IPS-18a (cell line): ENCODE measurements around the gene RGL3.
"Not testable (repeated sequence)": the region's sequence is repeated elsewhere in the genome, so short reads cannot be mapped to it uniquely, and the experiment has no call there.

Experiments used
- H3K27ac ChIP-seq: one replicate; pipeline ENCODE4 v1.5.1; 2013; ENCODE audit warnings: low read length
- H3K27me3 ChIP-seq: one replicate; pipeline ENCODE4 v1.6.1; 2013; ENCODE audit warnings: mild to moderate bottlenecking, low read length; ENCODE audit not compliant: control insufficient read depth, insufficient read depth
- H3K36me3 ChIP-seq: one replicate; pipeline ENCODE4 v1.6.1; 2013; ENCODE audit warnings: low read depth, low read length; ENCODE audit not compliant: control insufficient read depth
- H3K4me1 ChIP-seq: one replicate; pipeline ENCODE4 v1.6.1; 2013; ENCODE audit warnings: low read depth, low read length; ENCODE audit not compliant: control insufficient read depth
- H3K4me3 ChIP-seq: one replicate; pipeline ENCODE4 v1.5.1; 2013; ENCODE audit warnings: low read length
- H3K9ac ChIP-seq: one replicate; pipeline ENCODE4 v1.6.1; 2013; ENCODE audit warnings: mild to moderate bottlenecking, low read length, moderate library complexity
- H3K9me3 ChIP-seq: one replicate; pipeline ENCODE4 v1.6.1; 2013; ENCODE audit warnings: low read depth, low read length; ENCODE audit not compliant: control insufficient read depth

RGL3 gene

DNA sequence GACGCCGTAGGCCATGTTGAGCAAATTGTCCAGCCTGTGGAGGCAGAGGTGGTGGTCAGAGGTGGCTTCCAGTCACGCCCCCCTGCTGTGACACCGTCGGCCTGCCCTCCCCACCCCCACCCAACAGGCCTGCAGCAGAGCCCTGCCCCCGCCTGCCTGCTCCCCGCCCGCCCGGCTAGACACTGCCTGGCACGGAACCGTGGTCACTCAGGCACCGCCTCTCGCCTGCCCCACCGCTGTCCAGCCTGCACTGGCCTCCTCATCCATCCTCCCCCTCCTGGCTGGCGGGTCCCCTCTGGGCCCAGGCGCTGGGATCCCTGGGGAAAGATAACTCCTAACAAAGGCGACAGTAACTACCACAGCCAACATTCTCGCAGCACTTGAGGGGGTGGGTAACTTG lies 38.0 kb upstream of the RGL3 start:
- H3K36me3 ChIP-seq = no peaks in the 10 kb centered on the region
- H3K4me3 ChIP-seq = no peak overlapping the region
- no peaks in the 10 kb centered on the region for H3K27me3 ChIP-seq
- H3K4me1 ChIP-seq = peaks cover 3% of the 10 kb centered on the region
- H3K27ac ChIP-seq = no peak overlapping the region
- H3K9ac ChIP-seq = no peak overlapping the region
- H3K9me3 ChIP-seq = no peaks in the 10 kb centered on the region

GRCh38 chr19:11456659-11457058 lies 37.5 kb upstream of the RGL3 start:
- H3K4me3 ChIP-seq = no peak overlapping the region
- no peaks in the 10 kb centered on the region for H3K27me3 ChIP-seq

DNA sequence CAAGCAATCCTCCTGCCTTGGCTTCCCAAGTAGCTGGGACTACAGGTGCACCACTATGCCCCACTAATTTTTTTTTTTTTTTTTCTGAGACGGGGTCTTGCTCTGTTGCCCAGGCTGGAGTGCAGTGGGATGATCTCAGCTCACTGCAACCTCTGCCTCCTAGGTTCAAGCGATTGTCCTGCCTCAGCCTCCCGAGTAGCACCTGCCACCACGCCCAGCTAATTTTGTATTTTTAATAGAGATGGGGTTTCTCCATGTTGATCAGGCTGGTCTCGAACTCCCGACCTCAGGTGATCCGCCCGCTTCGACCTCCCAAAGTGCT lies 36.1 kb upstream of the RGL3 start:
- not testable (repeated sequence) for H3K4me1 ChIP-seq, H3K4me3 ChIP-seq, H3K36me3 ChIP-seq, H3K27ac ChIP-seq, H3K27me3 ChIP-seq, H3K9ac ChIP-seq, H3K9me3 ChIP-seq

More at GRCh38 chr19:11456659-11457058, 37.5 kb upstream of the RGL3 start:
- Histone ChIP-seq H3K9ac (no peak overlapping the region), H3K9me3 (no peaks in the 10 kb centered on the region), H3K36me3 (no peaks in the 10 kb centered on the region), H3K4me1 (peaks cover 8% of the 10 kb centered on the region), H3K27ac (no peak overlapping the region)

- H3K4me1 ChIP-seq = peaks cover 10% of the 10 kb centered on the region
- no peak overlapping the region for H3K4me3 ChIP-seq
Observed at GRCh38 chr19:11453468-11454341, 34.6 kb upstream of the RGL3 start.

GRCh38 chr19:11452620-11453310 lies 33.7 kb upstream of the RGL3 start:
- H3K36me3 ChIP-seq = peaks cover 19% of the 10 kb centered on the region
- H3K27me3 ChIP-seq = no peaks in the 10 kb centered on the region
- peaks cover 10% of the 10 kb centered on the region for H3K4me1 ChIP-seq
- no peak overlapping the region for H3K9ac ChIP-seq
- H3K9me3 ChIP-seq = no peaks in the 10 kb centered on the region
- no peak overlapping the region for H3K27ac ChIP-seq
- H3K4me3 ChIP-seq = no peak overlapping the region

More at GRCh38 chr19:11453468-11454341, 34.6 kb upstream of the RGL3 start:
- Histone ChIP-seq H3K27me3 (no peaks in the 10 kb centered on the region), H3K27ac (no peak overlapping the region), H3K9me3 (no peaks in the 10 kb centered on the region), H3K36me3 (peaks cover 10% of the 10 kb centered on the region), H3K9ac (no peak overlapping the region)

DNA sequence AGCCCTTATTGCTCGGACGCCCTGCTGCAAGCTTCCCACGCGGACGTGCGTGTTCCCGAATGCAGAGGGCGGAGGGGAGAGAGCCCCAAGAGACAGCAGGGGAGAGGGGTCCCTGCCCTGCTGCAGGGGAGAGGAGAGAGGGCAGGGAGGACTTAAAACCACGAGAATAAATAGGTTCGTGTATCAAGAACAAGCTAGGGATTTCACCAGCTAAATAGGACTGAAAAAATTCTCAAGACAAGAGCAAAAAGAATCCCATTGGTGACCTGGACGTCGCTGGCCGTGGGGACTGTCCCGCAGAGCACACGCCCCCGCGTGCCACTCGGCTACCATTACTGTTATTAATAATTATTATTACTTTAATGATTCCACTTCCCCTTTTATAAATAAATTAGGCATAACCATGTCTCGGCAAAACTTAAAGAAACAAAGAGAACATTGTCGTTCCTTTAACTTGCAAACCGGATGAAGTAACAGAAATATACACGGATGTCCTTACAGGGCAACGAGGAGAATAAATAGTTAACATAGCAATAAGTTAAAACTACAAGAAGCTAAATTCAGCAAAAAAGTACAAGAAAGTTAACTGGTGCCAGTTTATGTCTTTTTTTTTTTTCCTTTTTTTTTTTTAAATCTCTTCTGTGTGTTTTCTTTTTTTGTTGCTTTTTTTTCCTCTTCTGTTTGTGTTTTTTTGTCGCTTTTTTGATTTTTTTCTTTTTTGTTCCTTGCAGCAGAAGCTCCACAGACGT lies 32.9 kb upstream of the RGL3 start:
- Histone ChIP-seq H3K4me1 (peaks cover 10% of the 10 kb centered on the region), H3K4me3 (no peak overlapping the region), H3K27ac (no peak overlapping the region), H3K36me3 (peaks cover 26% of the 10 kb centered on the region), H3K27me3 (no peaks in the 10 kb centered on the region), H3K9ac (no peak overlapping the region), H3K9me3 (no peaks in the 10 kb centered on the region)

- H3K9ac ChIP-seq = no peak overlapping the region
- H3K4me3 ChIP-seq = no peak overlapping the region
- no peaks in the 10 kb centered on the region for H3K9me3 ChIP-seq
- H3K4me1 ChIP-seq = peaks cover 10% of the 10 kb centered on the region
- no peak overlapping the region for H3K27ac ChIP-seq
- H3K36me3 ChIP-seq = peaks cover 28% of the 10 kb centered on the region
- no peaks in the 10 kb centered on the region for H3K27me3 ChIP-seq
Observed at GRCh38 chr19:11451327-11451870, 32.3 kb upstream of the RGL3 start.

GRCh38 chr19:11450570-11451326 lies 31.6 kb upstream of the RGL3 start:
- H3K27me3 ChIP-seq = no peaks in the 10 kb centered on the region
- H3K4me3 ChIP-seq = no peak overlapping the region
- H3K27ac ChIP-seq = no peak overlapping the region
- no peaks in the 10 kb centered on the region for H3K9me3 ChIP-seq
- peaks cover 10% of the 10 kb centered on the region for H3K4me1 ChIP-seq
- peaks cover 28% of the 10 kb centered on the region for H3K36me3 ChIP-seq
- no peak overlapping the region for H3K9ac ChIP-seq

DNA sequence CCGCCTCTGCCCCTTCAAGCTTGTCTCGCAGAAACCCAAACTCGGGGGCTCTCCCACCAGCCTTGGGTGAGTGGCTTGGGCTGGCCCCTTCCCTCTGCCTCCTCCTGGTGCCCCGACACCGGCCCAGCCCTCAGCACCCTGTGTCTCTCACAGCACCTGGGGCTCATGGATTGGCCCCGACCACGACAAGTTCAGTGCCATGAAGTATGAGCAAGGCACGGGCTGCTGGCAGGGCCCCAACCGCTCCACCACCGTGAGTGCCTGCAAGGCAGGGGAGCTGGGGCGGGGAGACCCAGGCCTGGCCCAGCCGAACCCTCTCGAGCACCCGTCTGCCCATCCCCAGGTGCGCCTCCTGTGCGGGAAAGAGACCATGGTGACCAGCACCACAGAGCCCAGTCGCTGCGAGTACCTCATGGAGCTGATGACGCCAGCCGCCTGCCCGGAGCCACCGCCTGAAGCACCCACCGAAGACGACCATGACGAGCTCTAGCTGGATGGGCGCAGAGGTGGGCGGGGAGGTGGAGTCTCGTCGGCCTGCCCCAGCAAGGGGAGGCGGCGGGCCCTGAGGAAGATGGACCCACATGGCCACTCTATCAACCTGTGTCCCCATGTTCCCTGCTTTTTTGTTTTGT lies 29.9 kb upstream of the RGL3 start:
- Histone ChIP-seq H3K9me3 (no peaks in the 10 kb centered on the region), H3K27ac (no peak overlapping the region), H3K4me3 (no peak overlapping the region), H3K9ac (no peak overlapping the region), H3K4me1 (peaks cover 10% of the 10 kb centered on the region), H3K36me3 (peaks cover 44% of the 10 kb centered on the region), H3K27me3 (no peaks in the 10 kb centered on the region)

GRCh38 chr19:11448410-11448809 lies 29.3 kb upstream of the RGL3 start:
- H3K4me1 ChIP-seq = peaks cover 10% of the 10 kb centered on the region
- H3K36me3 ChIP-seq = peaks cover 47% of the 10 kb centered on the region
- no peaks in the 10 kb centered on the region for H3K27me3 ChIP-seq
- H3K9me3 ChIP-seq = no peaks in the 10 kb centered on the region
- H3K27ac ChIP-seq = no peak overlapping the region
- H3K4me3 ChIP-seq = no peak overlapping the region
- H3K9ac ChIP-seq = no peak overlapping the region
